ENCODE measurements around the gene CACNA1E. TPM values are rescaled to one million over a fixed set of nuclear protein-coding genes. Genes with fewer than 3 reads are reported as not detected.

The CACNA1E gene
- total and polyA plus RNA-seq, 2 of the 4 experiments (the other 2 are of a cell fraction) = not detected

DNA sequence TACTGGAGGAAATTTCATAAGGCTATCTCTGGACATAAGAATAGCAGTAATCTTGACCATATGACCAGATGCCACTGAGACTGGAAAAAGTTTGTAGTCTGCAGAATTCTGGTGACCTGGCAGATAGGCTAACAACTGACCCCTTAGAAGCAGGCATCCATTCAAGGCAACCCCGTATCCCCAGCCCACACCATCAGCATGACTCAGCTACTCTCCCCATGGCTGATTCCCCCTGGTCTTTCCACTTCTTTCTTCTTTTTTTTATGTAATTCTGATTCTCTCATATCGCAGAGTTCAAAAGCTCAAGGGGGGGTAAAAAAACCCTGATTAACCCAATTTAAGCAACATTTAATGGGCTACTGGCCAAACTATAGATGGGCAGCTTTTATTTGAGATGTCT lies 335.1 kb downstream of the CACNA1E start:
- H3K14ac ChIP-seq (replicated peaks; ENCODE audit: low read depth, low read length) = no peak overlapping the region
- no peak overlapping the region for H4K5ac ChIP-seq (ENCODE audit: low read depth, low read length)
- H2AK9ac ChIP-seq (replicated peaks; ENCODE audit: low read depth, low read length, poor library complexity) = no peak overlapping the region
- ChIA-PET CTCF (no interaction called here), POLR2A (ENCODE audit: unreplicated experiment) (no interaction called here)
- in situ Hi-C loops (cut with MboI; ENCODE audit: low sequenced_read_pairs) (no loop called here), intact Hi-C loops (cut with micrococcal nuclease) (no loop called here), dilution Hi-C loops (cut with HindIII; ENCODE audit: low sequenced_read_pairs, unreplicated experiment) (no loop called here)
- no peak overlapping the region for H3K4me2 ChIP-seq (ENCODE audit: low read depth, low read length)
- H4K91ac ChIP-seq (ENCODE audit: insufficient read depth, low read depth, low read length) = no peak overlapping the region
- H3K56ac ChIP-seq (ENCODE audit: extremely low read depth, insufficient read depth, low read length) = no peak overlapping the region
- H2BK5ac ChIP-seq (ENCODE audit: low read depth, low read length, poor library complexity, severe bottlenecking) = no peak overlapping the region
- no peak for ATAC-seq (ENCODE audit: low read depth)
- no peak overlapping the region for H3K4me3 ChIP-seq (ENCODE audit: insufficient read depth, low read depth, low read length)
- no TSS peak for BruUV-seq (replicated peaks)
- no peak overlapping the region for H4K8ac ChIP-seq (ENCODE audit: low read depth in 2 of 2, low read length in 2 of 2)
- 0 out of 2 replicates have a peak, but pooled peaks cover 1% of the 10 kb centered on the region for H3K9me3 ChIP-seq (ENCODE audit: control insufficient read depth, insufficient read depth, low read length)
- H2AFZ ChIP-seq (replicated peaks; ENCODE audit: low read length, poor library complexity) = no peak overlapping the region
- no peak overlapping the region for H3K18ac ChIP-seq (ENCODE audit: low read depth, low read length)
- H3K9me1 ChIP-seq (ENCODE audit: insufficient read depth, low read length) = no peaks in the 10 kb centered on the region
- no peak overlapping the region for H2BK20ac ChIP-seq (ENCODE audit: low read depth, low read length)
- H3K23ac ChIP-seq (ENCODE audit: low read depth, low read length) = no peak overlapping the region
- no peak for TF ChIP-seq SMC3 (IDR thresholded peaks at IDR 0.05; ENCODE audit: low read depth, low read length)
- TF ChIP-seq MXI1 (IDR thresholded peaks at IDR 0.05; ENCODE audit: borderline replicate concordance, low read depth, low read length) = no peak
- no peak for TF ChIP-seq RFX5 (IDR thresholded peaks at IDR 0.05; ENCODE audit: low read depth, low read length)
- TF ChIP-seq MAZ (IDR thresholded peaks at IDR 0.05; ENCODE audit: borderline replicate concordance, low read depth, low read length) = no peak
- no peak for TF ChIP-seq RAD21 (IDR thresholded peaks at IDR 0.05; ENCODE audit: low read length)
- TF ChIP-seq NFE2L2 (IDR thresholded peaks at IDR 0.05; ENCODE audit: low read depth, low read length) = no peak
- TF ChIP-seq RCOR1 (IDR thresholded peaks at IDR 0.05; ENCODE audit: insufficient replicate concordance, low read length) = no peak
- TF ChIP-seq, protein P1, sequence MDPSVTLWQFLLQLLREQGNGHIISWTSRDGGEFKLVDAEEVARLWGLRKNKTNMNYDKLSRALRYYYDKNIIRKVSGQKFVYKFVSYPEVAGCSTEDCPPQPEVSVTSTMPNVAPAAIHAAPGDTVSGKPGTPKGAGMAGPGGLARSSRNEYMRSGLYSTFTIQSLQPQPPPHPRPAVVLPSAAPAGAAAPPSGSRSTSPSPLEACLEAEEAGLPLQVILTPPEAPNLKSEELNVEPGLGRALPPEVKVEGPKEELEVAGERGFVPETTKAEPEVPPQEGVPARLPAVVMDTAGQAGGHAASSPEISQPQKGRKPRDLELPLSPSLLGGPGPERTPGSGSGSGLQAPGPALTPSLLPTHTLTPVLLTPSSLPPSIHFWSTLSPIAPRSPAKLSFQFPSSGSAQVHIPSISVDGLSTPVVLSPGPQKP (IDR thresholded peaks at IDR 0.05; ENCODE audit: borderline replicate concordance, low read depth, low read length) = no peak
- TF ChIP-seq, protein P2, sequence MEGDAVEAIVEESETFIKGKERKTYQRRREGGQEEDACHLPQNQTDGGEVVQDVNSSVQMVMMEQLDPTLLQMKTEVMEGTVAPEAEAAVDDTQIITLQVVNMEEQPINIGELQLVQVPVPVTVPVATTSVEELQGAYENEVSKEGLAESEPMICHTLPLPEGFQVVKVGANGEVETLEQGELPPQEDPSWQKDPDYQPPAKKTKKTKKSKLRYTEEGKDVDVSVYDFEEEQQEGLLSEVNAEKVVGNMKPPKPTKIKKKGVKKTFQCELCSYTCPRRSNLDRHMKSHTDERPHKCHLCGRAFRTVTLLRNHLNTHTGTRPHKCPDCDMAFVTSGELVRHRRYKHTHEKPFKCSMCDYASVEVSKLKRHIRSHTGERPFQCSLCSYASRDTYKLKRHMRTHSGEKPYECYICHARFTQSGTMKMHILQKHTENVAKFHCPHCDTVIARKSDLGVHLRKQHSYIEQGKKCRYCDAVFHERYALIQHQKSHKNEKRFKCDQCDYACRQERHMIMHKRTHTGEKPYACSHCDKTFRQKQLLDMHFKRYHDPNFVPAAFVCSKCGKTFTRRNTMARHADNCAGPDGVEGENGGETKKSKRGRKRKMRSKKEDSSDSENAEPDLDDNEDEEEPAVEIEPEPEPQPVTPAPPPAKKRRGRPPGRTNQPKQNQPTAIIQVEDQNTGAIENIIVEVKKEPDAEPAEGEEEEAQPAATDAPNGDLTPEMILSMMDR (conservative IDR thresholded peaks at IDR 0.05; ENCODE audit: low read depth, low read length) = no peak
- no peak for TF ChIP-seq CHD1 (IDR thresholded peaks at IDR 0.05; ENCODE audit: low read depth, low read length)
- TF ChIP-seq, protein P3, sequence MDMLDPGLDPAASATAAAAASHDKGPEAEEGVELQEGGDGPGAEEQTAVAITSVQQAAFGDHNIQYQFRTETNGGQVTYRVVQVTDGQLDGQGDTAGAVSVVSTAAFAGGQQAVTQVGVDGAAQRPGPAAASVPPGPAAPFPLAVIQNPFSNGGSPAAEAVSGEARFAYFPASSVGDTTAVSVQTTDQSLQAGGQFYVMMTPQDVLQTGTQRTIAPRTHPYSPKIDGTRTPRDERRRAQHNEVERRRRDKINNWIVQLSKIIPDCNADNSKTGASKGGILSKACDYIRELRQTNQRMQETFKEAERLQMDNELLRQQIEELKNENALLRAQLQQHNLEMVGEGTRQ (IDR thresholded peaks at IDR 0.05; ENCODE audit: low read depth, low read length) = no peak
- no peak for DNase-seq
- no peak overlapping the region for H3K4ac ChIP-seq (ENCODE audit: low read depth, low read length)
- no peak overlapping the region for H3K27ac ChIP-seq (ENCODE audit: insufficient read depth, low read length)
- no peaks in the 10 kb centered on the region for H3K79me1 ChIP-seq (ENCODE audit: low read depth in 1 of 2, low read length in 2 of 2)
- H2BK15ac ChIP-seq (ENCODE audit: low read depth, low read length) = no peak overlapping the region
- H3K4me1 ChIP-seq (ENCODE audit: control insufficient read depth, insufficient read depth, low read length) = no peaks in the 10 kb centered on the region
- H2AK5ac ChIP-seq (ENCODE audit: low read depth, low read length) = no peak overlapping the region
- no peaks in the 10 kb centered on the region for H4K20me1 ChIP-seq (ENCODE audit: insufficient read depth, low read length)
- no peak overlapping the region for H2BK120ac ChIP-seq (ENCODE audit: low read depth, low read length)
- no peaks in the 10 kb centered on the region for H3K27me3 ChIP-seq (ENCODE audit: control insufficient read depth, insufficient read depth, low read length)
- no peaks in the 10 kb centered on the region for H3K36me3 ChIP-seq (ENCODE audit: control insufficient read depth, insufficient read depth, low read length)
- H3K9ac ChIP-seq (ENCODE audit: low read depth, low read length) = no peak overlapping the region
- WGBS, 2 experiments (ENCODE audit: extremely low coverage in 2 of 2, insufficient read length in 1 of 2) = no CpG with 5 or more reads among the region's 2 CpGs

Measured in IMR-90 (cell line).